ENCODE results near the gene NCOA1.

DNA sequence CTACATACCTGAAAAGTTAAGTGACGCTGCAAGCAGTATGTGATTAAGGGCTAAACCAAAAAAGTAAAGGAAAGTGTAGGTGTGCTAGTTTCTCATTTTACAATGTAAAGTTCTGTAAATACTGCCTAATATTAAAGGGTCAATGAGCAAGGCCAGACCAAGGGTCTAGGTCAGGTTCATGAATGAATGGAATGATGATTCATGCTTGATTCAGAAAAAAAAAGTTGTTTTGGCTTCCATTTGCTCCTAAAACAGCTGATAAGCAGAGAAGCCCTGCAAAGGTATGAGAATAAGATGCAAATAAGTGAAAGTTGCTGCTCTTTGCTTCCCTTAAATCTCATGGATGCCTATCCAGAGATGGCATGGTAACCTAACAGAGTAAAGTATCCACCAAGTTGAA lies 240.9 kb downstream of the NCOA1 start:
- TF ChIP-seq, protein P1, sequence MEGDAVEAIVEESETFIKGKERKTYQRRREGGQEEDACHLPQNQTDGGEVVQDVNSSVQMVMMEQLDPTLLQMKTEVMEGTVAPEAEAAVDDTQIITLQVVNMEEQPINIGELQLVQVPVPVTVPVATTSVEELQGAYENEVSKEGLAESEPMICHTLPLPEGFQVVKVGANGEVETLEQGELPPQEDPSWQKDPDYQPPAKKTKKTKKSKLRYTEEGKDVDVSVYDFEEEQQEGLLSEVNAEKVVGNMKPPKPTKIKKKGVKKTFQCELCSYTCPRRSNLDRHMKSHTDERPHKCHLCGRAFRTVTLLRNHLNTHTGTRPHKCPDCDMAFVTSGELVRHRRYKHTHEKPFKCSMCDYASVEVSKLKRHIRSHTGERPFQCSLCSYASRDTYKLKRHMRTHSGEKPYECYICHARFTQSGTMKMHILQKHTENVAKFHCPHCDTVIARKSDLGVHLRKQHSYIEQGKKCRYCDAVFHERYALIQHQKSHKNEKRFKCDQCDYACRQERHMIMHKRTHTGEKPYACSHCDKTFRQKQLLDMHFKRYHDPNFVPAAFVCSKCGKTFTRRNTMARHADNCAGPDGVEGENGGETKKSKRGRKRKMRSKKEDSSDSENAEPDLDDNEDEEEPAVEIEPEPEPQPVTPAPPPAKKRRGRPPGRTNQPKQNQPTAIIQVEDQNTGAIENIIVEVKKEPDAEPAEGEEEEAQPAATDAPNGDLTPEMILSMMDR (IDR thresholded peaks at IDR 0.05 in 2 of 3, conservative IDR thresholded peaks at IDR 0.05 in 1 of 3; ENCODE audit: control insufficient read depth in 2 of 3, extremely low read depth in 1 of 3, insufficient read depth in 1 of 3, low read depth in 3 of 3, low read length in 3 of 3), result no peak
- TF ChIP-seq ZBED1 (IDR thresholded peaks at IDR 0.05; ENCODE audit: borderline replicate concordance) (no peak), MTA2 (IDR thresholded peaks at IDR 0.05; ENCODE audit: low read depth) (no peak), POLR2AphosphoS5 (IDR thresholded peaks at IDR 0.05; ENCODE audit: low read length) (no peak), TAF1 (IDR thresholded peaks at IDR 0.05; ENCODE audit: borderline replicate concordance, low read depth, low read length) (no peak), CREM (IDR thresholded peaks at IDR 0.05; ENCODE audit: low read depth) (no peak), BCL11A (IDR thresholded peaks at IDR 0.05; ENCODE audit: low read depth, low read length) (no peak), EZH2 (IDR thresholded peaks at IDR 0.05; ENCODE audit: borderline replicate concordance, control insufficient read depth, low read depth, low read length) (no peak), DPF2 (IDR thresholded peaks at IDR 0.05) (no peak), SIN3A (IDR thresholded peaks at IDR 0.05; ENCODE audit: low read depth, low read length) (no peak)
- TF ChIP-seq, protein P2, sequence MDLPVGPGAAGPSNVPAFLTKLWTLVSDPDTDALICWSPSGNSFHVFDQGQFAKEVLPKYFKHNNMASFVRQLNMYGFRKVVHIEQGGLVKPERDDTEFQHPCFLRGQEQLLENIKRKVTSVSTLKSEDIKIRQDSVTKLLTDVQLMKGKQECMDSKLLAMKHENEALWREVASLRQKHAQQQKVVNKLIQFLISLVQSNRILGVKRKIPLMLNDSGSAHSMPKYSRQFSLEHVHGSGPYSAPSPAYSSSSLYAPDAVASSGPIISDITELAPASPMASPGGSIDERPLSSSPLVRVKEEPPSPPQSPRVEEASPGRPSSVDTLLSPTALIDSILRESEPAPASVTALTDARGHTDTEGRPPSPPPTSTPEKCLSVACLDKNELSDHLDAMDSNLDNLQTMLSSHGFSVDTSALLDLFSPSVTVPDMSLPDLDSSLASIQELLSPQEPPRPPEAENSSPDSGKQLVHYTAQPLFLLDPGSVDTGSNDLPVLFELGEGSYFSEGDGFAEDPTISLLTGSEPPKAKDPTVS (IDR thresholded peaks at IDR 0.05; ENCODE audit: low read depth, low read length), result no peak
- TF ChIP-seq, protein P3, sequence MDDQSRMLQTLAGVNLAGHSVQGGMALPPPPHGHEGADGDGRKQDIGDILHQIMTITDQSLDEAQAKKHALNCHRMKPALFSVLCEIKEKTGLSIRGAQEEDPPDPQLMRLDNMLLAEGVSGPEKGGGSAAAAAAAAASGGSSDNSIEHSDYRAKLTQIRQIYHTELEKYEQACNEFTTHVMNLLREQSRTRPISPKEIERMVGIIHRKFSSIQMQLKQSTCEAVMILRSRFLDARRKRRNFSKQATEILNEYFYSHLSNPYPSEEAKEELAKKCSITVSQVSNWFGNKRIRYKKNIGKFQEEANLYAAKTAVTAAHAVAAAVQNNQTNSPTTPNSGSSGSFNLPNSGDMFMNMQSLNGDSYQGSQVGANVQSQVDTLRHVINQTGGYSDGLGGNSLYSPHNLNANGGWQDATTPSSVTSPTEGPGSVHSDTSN (IDR thresholded peaks at IDR 0.05; ENCODE audit: insufficient replicate concordance, low read depth, low read length), result no peak

Measured in GM12878 (cell line).